ENCODE measurements around the gene PTOV1.

GRCh38 chr19:49884109-49884508 lies 33.1 kb downstream of the PTOV1 start:
- no peak for TF ChIP-seq EZH2 (IDR thresholded peaks at IDR 0.05; ENCODE audit: borderline replicate concordance, low read length)
- no peak for TF ChIP-seq CTCF (IDR thresholded peaks at IDR 0.05; ENCODE audit: low read length)

Measured in OCI-LY1 (cell line).